Measurements from ENCODE around the gene SAMD1. TPM values are rescaled to one million over a fixed set of nuclear protein-coding genes. Genes with fewer than 3 reads are reported as not detected.

SAMD1 gene
- total and polyA plus RNA-seq, 2 of the 8 experiments (the other 6 are each of a cell fraction or from before 2014, with no cell fraction given): 40.0 to 100 TPM

DNA sequence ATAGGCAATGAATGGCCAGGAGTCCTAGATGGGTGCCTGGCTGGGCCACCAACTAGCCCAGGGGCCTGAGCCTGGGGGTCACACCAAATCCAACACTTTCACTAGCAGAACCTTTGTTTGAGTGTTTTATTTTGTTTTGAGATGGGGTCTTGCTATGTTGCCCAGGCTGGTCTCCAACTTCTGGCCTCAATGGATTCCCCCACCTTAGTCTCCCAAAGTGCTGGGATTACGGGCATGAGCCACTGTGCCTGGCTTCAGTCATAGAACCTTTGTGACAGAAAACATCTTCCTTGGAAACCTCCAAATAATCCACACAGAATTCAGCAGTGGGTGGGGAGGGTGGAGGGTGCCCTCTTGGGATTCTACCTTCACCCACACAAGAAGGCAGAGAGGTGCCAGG, 20.9 kb upstream of the SAMD1 start:
- no peak for DNase-seq (ENCODE audit: low read depth in 1 of 2, low spot score in 2 of 2)
- Histone ChIP-seq H3K79me1 (ENCODE audit: low read depth, low read length) (peaks cover 4% of the 10 kb centered on the region), H3K4ac (replicated peaks; ENCODE audit: insufficient read length, low read depth, low read length) (peak overlapping the region; percentile 48), H3K36me3 (ENCODE audit: control insufficient read depth in 2 of 4, insufficient read depth in 4 of 4, low read length in 3 of 4) (no peaks in the 10 kb centered on the region), H4K5ac (ENCODE audit: insufficient read length, low read depth, low read length) (no peak overlapping the region), H3K56ac (replicated peaks; ENCODE audit: insufficient read length, low read depth, low read length) (no peak overlapping the region), H4K91ac (replicated peaks; ENCODE audit: insufficient read length, low read length) (no peak overlapping the region), H3K18ac (ENCODE audit: extremely low read depth, low read length) (no peak overlapping the region), H2AFZ (ENCODE audit: low read length) (no peak overlapping the region), H4K20me1 (replicated peaks in 1 of 2; ENCODE audit: control insufficient read depth in 1 of 2, insufficient read depth in 2 of 2, low read length in 2 of 2) (peaks cover 4 to 10% of the 10 kb centered on the region in 2 experiments), H3K23me2 (ENCODE audit: low read depth, low read length) (no peaks in the 10 kb centered on the region), H2BK20ac (ENCODE audit: low read length) (no peak overlapping the region), H3K14ac (ENCODE audit: insufficient read length) (no peak overlapping the region), H3K27ac (ENCODE audit: low read depth, low read length) (no peak overlapping the region), H2AK5ac (ENCODE audit: low read depth, low read length) (no peak overlapping the region), H3K79me2 (ENCODE audit: control insufficient read depth in 1 of 2, insufficient read depth in 2 of 2, low read length in 2 of 2) (0 out of 4 replicates have a peak, but pooled peaks cover 0 to 3% of the 10 kb centered on the region in 2 experiments), H2BK5ac (ENCODE audit: low read depth, low read length) (no peak overlapping the region), H3K4me1 (replicated peaks in 1 of 4; ENCODE audit: control insufficient read depth in 3 of 4, insufficient read depth in 4 of 4, low read length in 3 of 4) (peaks cover 9 to 22% (median 13%) of the 10 kb centered on the region in 4 experiments), H3K4me3 (ENCODE audit: extremely low read depth in 1 of 4, insufficient read depth in 2 of 4, low read depth in 3 of 4, low read length in 4 of 4) (no peak overlapping the region), H2BK12ac (ENCODE audit: low read depth, low read length) (0 out of 2 replicates have a peak overlapping the region, but pooled peaks have one; percentile 98), H3K9ac (replicated peaks in 1 of 4; ENCODE audit: extremely low read depth in 1 of 4, low read depth in 3 of 4, low read length in 3 of 4) (no peak overlapping the region), H3K27me3 (replicated peaks in 1 of 4; ENCODE audit: control insufficient read depth in 3 of 4, extremely low read depth in 1 of 4, insufficient read depth in 3 of 4, low read length in 3 of 4) (no peaks in the 10 kb centered on the region; a peak in 2 of 7 replicates), H3K9me3 (ENCODE audit: insufficient read depth in 2 of 2, low read depth in 1 of 2, low read length in 1 of 2) (no peaks in the 10 kb centered on the region), H2BK120ac (replicated peaks; ENCODE audit: low read depth, low read length) (no peak overlapping the region), H4K8ac (ENCODE audit: extremely low read depth, insufficient read depth, low read length) (no peak overlapping the region), H3K4me2 (ENCODE audit: insufficient read depth in 1 of 2, low read depth in 2 of 2, low read length in 2 of 2) (peak overlapping the region in 1 of 2 experiments; percentile 11; a peak in 1 of 4 replicates), H2BK15ac (ENCODE audit: low read length) (no peak overlapping the region), H3K23ac (ENCODE audit: insufficient read length) (no peak overlapping the region)
- ChIA-PET POLR2A (ENCODE audit: partially characterized antibody) (interaction anchor here (2.6 kb wide), 1 partner anchor 10 kb away, joined by 6 read pairs; no protein-coding TSS in a partner anchor), CTCF (ENCODE audit: partially characterized antibody) (interaction anchor here (0.9 to 11.3 kb wide), 7 partner anchors 8 to 65 kb away, joined by 3 to 105 read pairs (median 7); no protein-coding TSS in a partner anchor)
- TF ChIP-seq EGR1 (IDR thresholded peaks at IDR 0.05; ENCODE audit: borderline replicate concordance, low read depth, low read length): no peak
- TF ChIP-seq SP4 (IDR thresholded peaks at IDR 0.05; ENCODE audit: low read length): no peak
- TF ChIP-seq FOSL1 (IDR thresholded peaks at IDR 0.05; ENCODE audit: insufficient read depth, low read depth, low read length): no peak
- TF ChIP-seq SUZ12 (IDR thresholded peaks at IDR 0.05; ENCODE audit: low read length): no peak
- no peak for TF ChIP-seq EP300 (IDR thresholded peaks at IDR 0.05; ENCODE audit: borderline replicate concordance in 1 of 2, low read depth in 2 of 2, low read length in 2 of 2)
- TF ChIP-seq SIN3A (conservative IDR thresholded peaks at IDR 0.05 in 1 of 2, IDR thresholded peaks at IDR 0.05 in 1 of 2; ENCODE audit: low read depth in 1 of 2, low read length in 2 of 2): no peak
- no peak for TF ChIP-seq POLR2AphosphoS5 (IDR thresholded peaks at IDR 0.05; ENCODE audit: low read depth, low read length)
- TF ChIP-seq TEAD4 (IDR thresholded peaks at IDR 0.05; ENCODE audit: low read depth, low read length): no peak
- no peak for TF ChIP-seq NANOG (IDR thresholded peaks at IDR 0.05; ENCODE audit: insufficient read depth, low read depth, low read length, poor library complexity, severe bottlenecking)
- no peak for TF ChIP-seq RBBP5 (IDR thresholded peaks at IDR 0.05; ENCODE audit: borderline replicate concordance, low read depth, low read length)
- no peak for TF ChIP-seq TAF1 (IDR thresholded peaks at IDR 0.05; ENCODE audit: low read depth, low read length)
- FAIRE-seq: no peak
- 100% methylated on average over 1 of the region's 1 CpG; no CpG with 5 or more reads in 1 of the 2 experiments for WGBS, 2 experiments (ENCODE audit: extremely low coverage in 1 of 2, insufficient coverage in 1 of 2, insufficient read length in 1 of 2, insufficient replicate concordance in 2 of 2, low coverage in 1 of 2, low lambda C conversion rate in 2 of 2, missing lambda C conversion rate in 1 of 2)
